ENCODE results near the gene ADCY4.

DNA sequence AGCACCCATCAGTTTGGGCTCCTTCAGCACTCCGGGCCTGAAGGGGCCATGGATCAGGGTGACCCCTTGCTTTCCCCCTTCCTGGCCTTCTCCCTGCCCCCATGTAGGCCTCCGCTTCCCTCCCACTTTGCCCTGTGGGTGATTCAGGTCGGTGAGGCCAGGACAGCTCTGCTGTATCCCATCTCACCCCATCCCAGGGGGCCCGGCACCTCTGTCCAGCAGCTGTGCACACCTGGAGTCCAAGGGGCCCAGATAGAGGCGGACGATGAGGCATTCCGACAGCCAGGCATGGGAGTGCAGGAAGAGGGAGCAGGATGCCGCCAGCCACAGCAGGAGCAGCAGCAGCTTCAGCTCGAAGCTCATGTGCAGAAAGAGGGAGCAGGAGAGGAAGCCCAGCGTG, 12.2 kb downstream of the ADCY4 start:
- TF ChIP-seq JUN (CRISPR knock-in tag; IDR thresholded peaks at IDR 0.05) (no peak), ZNF253 (CRISPR knock-in tag; IDR thresholded peaks at IDR 0.05; ENCODE audit: borderline replicate concordance) (no peak), ZNF484 (CRISPR knock-in tag; IDR thresholded peaks at IDR 0.05; ENCODE audit: borderline replicate concordance, low read depth) (no peak), FOXJ3 (CRISPR knock-in tag; IDR thresholded peaks at IDR 0.05; ENCODE audit: borderline replicate concordance) (no peak), KLF6 (CRISPR knock-in tag; IDR thresholded peaks at IDR 0.05) (no peak), ZFP36 (IDR thresholded peaks at IDR 0.05; ENCODE audit: borderline replicate concordance, low read depth, low read length, partially characterized antibody) (no peak), ZNF781 (CRISPR knock-in tag; IDR thresholded peaks at IDR 0.05; ENCODE audit: borderline replicate concordance, not compliant biosample characterization) (no peak), ZNF24 (IDR thresholded peaks at IDR 0.05) (no peak), NCOA1 (CRISPR knock-in tag; IDR thresholded peaks at IDR 0.05) (no peak), NFYB (CRISPR knock-in tag; IDR thresholded peaks at IDR 0.05) (no peak)
- TF ChIP-seq, protein P1, sequence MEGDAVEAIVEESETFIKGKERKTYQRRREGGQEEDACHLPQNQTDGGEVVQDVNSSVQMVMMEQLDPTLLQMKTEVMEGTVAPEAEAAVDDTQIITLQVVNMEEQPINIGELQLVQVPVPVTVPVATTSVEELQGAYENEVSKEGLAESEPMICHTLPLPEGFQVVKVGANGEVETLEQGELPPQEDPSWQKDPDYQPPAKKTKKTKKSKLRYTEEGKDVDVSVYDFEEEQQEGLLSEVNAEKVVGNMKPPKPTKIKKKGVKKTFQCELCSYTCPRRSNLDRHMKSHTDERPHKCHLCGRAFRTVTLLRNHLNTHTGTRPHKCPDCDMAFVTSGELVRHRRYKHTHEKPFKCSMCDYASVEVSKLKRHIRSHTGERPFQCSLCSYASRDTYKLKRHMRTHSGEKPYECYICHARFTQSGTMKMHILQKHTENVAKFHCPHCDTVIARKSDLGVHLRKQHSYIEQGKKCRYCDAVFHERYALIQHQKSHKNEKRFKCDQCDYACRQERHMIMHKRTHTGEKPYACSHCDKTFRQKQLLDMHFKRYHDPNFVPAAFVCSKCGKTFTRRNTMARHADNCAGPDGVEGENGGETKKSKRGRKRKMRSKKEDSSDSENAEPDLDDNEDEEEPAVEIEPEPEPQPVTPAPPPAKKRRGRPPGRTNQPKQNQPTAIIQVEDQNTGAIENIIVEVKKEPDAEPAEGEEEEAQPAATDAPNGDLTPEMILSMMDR (CRISPR knock-in tag; IDR thresholded peaks at IDR 0.05): no peak
- TF ChIP-seq, protein P2, sequence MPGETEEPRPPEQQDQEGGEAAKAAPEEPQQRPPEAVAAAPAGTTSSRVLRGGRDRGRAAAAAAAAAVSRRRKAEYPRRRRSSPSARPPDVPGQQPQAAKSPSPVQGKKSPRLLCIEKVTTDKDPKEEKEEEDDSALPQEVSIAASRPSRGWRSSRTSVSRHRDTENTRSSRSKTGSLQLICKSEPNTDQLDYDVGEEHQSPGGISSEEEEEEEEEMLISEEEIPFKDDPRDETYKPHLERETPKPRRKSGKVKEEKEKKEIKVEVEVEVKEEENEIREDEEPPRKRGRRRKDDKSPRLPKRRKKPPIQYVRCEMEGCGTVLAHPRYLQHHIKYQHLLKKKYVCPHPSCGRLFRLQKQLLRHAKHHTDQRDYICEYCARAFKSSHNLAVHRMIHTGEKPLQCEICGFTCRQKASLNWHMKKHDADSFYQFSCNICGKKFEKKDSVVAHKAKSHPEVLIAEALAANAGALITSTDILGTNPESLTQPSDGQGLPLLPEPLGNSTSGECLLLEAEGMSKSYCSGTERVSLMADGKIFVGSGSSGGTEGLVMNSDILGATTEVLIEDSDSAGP (CRISPR knock-in tag; IDR thresholded peaks at IDR 0.05; ENCODE audit: borderline replicate concordance): no peak
- TF ChIP-seq, protein P3, sequence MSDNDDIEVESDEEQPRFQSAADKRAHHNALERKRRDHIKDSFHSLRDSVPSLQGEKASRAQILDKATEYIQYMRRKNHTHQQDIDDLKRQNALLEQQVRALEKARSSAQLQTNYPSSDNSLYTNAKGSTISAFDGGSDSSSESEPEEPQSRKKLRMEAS (IDR thresholded peaks at IDR 0.05): no peak
- TF ChIP-seq, protein P4, sequence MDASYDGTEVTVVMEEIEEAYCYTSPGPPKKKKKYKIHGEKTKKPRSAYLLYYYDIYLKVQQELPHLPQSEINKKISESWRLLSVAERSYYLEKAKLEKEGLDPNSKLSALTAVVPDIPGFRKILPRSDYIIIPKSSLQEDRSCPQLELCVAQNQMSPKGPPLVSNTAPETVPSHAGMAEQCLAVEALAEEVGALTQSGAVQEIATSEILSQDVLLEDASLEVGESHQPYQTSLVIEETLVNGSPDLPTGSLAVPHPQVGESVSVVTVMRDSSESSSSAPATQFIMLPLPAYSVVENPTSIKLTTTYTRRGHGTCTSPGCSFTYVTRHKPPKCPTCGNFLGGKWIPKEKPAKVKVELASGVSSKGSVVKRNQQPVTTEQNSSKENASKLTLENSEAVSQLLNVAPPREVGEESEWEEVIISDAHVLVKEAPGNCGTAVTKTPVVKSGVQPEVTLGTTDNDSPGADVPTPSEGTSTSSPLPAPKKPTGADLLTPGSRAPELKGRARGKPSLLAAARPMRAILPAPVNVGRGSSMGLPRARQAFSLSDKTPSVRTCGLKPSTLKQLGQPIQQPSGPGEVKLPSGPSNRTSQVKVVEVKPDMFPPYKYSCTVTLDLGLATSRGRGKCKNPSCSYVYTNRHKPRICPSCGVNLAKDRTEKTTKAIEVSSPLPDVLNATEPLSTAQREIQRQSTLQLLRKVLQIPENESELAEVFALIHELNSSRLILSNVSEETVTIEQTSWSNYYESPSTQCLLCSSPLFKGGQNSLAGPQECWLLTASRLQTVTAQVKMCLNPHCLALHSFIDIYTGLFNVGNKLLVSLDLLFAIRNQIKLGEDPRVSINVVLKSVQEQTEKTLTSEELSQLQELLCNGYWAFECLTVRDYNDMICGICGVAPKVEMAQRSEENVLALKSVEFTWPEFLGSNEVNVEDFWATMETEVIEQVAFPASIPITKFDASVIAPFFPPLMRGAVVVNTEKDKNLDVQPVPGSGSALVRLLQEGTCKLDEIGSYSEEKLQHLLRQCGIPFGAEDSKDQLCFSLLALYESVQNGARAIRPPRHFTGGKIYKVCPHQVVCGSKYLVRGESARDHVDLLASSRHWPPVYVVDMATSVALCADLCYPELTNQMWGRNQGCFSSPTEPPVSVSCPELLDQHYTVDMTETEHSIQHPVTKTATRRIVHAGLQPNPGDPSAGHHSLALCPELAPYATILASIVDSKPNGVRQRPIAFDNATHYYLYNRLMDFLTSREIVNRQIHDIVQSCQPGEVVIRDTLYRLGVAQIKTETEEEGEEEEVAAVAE (CRISPR knock-in tag; IDR thresholded peaks at IDR 0.05; ENCODE audit: borderline replicate concordance): no peak

All from HepG2 (cell line).